Fibroblast of skin of abdomen (primary cell): ENCODE results near the gene METTL1.
"Not testable (repeated sequence)": the region's sequence is repeated elsewhere in the genome, so short reads cannot be mapped to it uniquely, and the experiment has no call there.

Experiments used
- DNase-seq: peaks from one replicate; pipeline ENCODE4 v3.0.0-alpha.2; 2013

Gene METTL1

DNA sequence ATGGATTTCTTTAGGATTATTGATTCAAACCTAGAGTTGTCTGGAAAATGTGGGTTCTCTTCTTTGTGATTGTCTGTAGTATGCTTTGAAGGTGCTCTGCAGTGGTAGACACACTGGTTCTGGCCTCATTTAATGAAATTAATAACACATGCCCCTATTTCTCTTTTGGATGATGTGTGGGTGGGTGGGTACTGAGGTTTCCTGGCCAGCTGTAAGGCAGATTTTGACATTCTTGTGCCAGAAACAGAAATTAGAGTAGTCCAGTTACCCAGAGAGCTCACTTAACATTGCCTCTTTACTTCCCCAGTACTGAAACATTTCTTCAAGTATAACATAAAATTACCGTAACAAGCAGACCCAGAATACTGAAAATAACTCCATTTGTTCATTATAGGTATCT, 25.1 kb upstream of the METTL1 start:
- DNase-seq: no peak

- DNase-seq: no peak
Observed at GRCh38 chr12:57795354-57795753, 23.4 kb upstream of the METTL1 start.

- peak; percentile 81 for DNase-seq
Observed at GRCh38 chr12:57793920-57794319, 22.0 kb upstream of the METTL1 start.

GRCh38 chr12:57783861-57784260, 12.0 kb upstream of the METTL1 start:
- DNase-seq: no peak

- DNase-seq: no peak
Observed at GRCh38 chr12:57783466-57783801, 11.5 kb upstream of the METTL1 start.

- peak; percentile 92 for DNase-seq
Observed at GRCh38 chr12:57782608-57783465, 10.9 kb upstream of the METTL1 start, which contains the start of gene TSFM. Gene TSFM, plus strand, starts transcription at chr12:57782787. Its CDS starts 15 bp downstream, at chr12:57782802.

DNA sequence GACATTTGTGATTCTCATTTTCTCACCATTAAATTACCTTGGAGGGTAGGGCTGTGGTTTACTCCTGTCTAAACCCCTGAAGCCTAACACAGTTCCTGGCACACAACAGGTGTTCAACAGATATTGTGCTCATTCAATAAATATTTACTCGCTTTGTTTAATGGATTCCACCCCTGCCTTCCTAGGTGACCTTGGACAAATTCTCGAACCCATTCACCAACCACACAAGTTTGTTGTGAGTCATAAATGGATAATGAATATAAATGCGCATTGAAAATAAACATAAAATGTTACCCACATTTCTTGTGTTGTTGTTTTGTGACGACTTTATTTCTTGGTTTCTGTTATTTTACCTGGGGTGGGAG, 10.3 kb upstream of the METTL1 start:
- no peak for DNase-seq

DNA sequence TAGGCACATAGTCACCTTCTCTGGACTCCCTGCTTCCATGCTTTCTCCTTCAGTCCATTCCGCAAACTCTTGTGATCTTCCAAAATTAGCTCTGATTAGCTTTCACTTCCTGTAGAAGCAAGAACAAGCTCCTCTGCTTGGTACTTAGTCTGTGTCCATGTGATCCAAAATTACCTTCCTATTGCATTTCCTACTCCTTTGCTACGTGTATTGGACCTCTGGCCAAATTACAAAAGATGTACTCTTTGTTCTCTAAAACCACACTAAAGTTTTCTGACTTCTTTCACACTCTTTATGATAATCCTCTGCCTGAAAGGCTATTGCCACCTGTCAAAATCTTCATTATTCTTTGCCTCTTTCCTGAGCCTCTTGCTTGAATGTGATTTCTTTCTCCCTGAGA, 9.9 kb upstream of the METTL1 start:
- DNase-seq: no peak

GRCh38 chr12:57781244-57781643, 9.3 kb upstream of the METTL1 start:
- DNase-seq: no peak

DNA sequence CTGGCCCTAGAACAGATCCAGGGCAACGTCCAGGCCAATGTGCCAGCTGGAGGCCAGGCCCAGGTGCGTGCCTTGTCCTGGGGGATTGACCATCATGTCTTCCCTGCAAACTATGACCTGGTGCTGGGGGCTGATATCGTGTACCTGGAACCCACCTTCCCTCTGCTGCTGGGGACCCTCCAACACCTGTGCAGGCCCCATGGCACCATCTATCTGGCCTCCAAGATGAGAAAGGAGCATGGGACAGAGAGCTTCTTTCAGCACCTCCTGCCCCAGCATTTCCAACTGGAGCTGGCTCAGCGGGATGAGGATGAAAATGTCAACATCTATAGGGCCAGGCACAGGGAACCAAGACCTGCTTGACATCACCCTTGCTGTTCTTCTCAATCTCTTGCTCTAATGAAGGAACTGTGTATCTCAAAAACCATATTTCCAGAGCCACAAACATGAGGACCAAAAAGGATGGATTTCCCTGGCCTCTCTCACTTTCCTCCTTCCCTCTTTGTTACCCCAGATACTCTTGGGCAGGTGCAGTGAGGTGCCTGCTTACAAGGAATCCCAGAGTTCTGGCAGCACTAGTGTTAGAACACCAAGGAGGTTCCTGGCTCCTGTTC, 8.5 kb upstream of the METTL1 start:
- no peak for DNase-seq

- no peak for DNase-seq
Observed at GRCh38 chr12:57779736-57780135, 7.8 kb upstream of the METTL1 start.

- no peak for DNase-seq
Observed at GRCh38 chr12:57777911-57778310, 6.0 kb upstream of the METTL1 start.

DNA sequence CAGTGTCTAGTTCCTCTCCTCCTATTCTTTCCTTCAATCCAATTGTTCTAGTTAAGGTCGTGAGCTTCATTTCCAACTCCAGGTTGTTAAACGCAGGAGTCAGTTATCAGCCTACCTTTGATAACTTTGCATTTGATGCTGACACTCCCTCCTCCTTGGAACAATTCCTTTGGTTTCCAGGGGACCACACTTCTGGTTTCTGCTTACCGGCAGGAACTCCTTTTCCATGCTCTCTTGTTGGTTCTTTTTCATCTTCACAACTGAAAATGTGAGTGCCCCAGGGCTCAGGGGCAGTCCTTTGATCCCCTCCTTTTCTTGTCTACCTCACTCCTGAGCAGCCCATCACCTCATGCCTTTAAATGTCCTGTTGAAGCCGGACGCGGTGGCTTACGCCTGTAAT, 5.5 kb upstream of the METTL1 start:
- DNase-seq: no peak

- DNase-seq: no peak
Observed at GRCh38 chr12:57776247-57776587, 4.3 kb upstream of the METTL1 start.

GRCh38 chr12:57775563-57776246, 3.8 kb upstream of the METTL1 start:
- DNase-seq: no peak

DNA sequence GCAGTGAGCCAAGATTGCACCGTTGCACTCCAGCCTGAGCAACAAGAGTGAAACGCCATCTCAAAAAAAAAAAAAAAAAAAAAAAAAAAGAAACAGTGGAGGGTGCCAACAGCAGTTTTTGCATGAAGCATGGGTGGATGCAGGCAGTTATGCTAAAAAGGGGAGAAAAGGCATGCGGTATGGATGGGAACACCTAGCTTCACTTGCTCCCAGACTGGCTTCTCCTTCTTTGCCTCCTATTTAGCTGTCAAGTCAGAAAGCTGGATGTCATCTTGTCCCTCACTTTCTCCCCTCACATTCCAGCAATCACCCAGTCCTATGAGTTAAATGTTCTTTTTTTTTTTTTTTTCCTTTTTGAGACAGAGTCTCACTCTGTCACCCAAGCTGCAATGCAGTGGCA, 3.1 kb upstream of the METTL1 start:
- DNase-seq: no peak

DNA sequence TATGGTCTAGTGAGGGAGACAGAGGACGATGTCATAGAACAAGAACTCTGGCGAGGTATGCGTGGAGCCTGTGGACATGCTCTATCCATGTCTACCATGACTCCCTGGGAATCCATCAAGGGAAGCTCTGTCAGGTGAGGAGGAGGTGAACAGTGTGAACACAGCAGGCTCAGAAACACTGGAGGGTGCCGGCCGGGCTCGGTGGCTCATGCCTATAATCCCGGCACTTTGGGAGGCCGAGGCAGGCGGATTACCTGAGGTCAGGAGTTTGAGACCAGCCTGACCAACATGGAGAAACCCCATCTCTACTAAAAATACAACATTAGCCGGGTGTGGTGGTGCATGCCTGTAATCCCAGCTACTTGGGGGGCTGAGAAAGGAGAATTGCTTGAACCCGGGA, 2.7 kb upstream of the METTL1 start:
- not testable (repeated sequence) for DNase-seq

GRCh38 chr12:57772429-57773322, 771 bp upstream of the METTL1 start, which contains the start of gene EEF1AKMT3:
Gene EEF1AKMT3, plus strand, starts transcription at chr12:57772614. Its CDS starts 111 bp downstream, at chr12:57772725.
- DNase-seq: peak; percentile 50

DNA sequence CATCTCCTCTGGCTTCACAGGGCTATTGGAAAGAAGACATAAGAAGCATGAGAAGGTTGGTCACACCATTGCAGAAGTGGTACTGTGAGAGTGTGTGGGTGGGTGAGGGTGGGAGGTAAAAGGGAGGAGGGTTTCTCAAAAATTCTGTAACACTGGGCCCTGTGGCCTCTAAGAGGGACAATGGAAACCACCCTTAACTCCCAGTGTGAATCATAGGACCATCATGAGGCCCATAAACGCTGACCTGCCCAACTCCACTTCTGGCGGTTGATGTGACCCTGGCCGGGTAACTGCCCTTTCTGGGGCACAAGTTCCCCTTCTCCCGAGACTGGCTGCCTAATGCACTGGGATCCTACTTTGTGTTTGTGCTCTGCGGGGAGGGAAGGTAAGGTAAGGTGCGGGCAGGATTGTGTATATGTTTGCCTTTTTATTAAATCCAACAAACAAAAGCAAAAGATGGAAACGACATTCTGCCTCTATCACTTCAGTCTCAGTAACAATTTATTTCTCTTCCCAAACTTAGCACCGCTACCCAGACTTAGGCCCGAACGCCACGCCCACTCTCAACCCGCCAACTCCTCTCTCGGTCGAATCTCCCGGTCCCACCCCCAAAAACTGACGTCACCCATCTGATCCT, 551 bp downstream of the METTL1 start:
- peak; percentile 92 for DNase-seq

GRCh38 chr12:57770734-57771133, 1.2 kb downstream of the METTL1 start:
- no peak for DNase-seq

DNA sequence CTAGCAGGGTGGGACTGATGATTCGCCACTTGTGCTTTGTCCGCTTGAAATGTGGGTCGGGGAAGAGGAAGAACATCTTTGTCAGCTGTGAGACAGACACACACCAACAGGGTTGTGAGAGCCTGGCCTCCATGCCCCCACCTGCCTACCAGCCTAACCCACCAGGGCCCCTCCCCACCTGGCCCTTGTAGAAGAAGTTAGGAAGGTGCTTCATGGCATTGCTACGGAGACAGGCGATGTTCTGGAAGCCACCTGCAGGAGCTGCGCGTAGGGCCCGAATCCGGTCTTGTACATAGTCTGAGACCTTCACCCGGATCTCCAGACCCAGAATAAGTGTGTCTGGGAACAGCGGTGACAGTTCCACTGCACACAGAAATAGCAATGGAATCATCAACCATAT, 2.3 kb downstream of the METTL1 start:
- DNase-seq: no peak

- no peak for DNase-seq
Observed at GRCh38 chr12:57767876-57768275, 4.0 kb downstream of the METTL1 start.
